IMR-90 (cell line): ENCODE results near the gene C11orf86. TPM values are rescaled to one million over a fixed set of nuclear protein-coding genes. Genes with fewer than 3 reads are reported as not detected.

ENCODE experiments used
- ATAC-seq: fragments of 200-7000 bp; cut with Tn5 transposase; 2 replicates; pipeline ENCODE4 v1.9.1; 2020; ENCODE audit warnings: low read depth, mild to moderate bottlenecking, moderate library complexity
- BruUV-seq: library from RNA; stranded (reverse); fragments of 400-500 nt; replicated peaks from 2 replicates; lab custom pipeline; 2021; lab: Mats Ljungman, UMichigan
- CTCF ChIA-PET: fragments of 300-600 bp; formaldehyde crosslinking; extraction: SDS; loops from one replicate; lab custom pipeline; 2021; ENCODE audit warnings: antibody characterized with exemption; lab: Yijun Ruan, JAX
- POLR2A ChIA-PET: fragments of 300-600 bp; sonication (Branson Sonifier 250); formaldehyde crosslinking; loops from one replicate; lab custom pipeline; 2022; ENCODE audit warnings: antibody characterized with exemption; ENCODE audit not compliant: unreplicated experiment; lab: Charles Lee
- DNase-seq: peaks from one replicate; pipeline ENCODE4 v3.0.0; 2013
- H2AFZ ChIP-seq: replicated peaks from 2 replicates; pipeline ENCODE3; 2013; ENCODE audit warnings: low read length, mild to moderate bottlenecking; ENCODE audit not compliant: poor library complexity
- H2AK5ac ChIP-seq: 2 replicates; pipeline ENCODE4 v1.6.1; 2013; ENCODE audit warnings: low read depth, low read length, inconsistent platforms
- H2AK9ac ChIP-seq: replicated peaks from 2 replicates; pipeline ENCODE3; 2013; ENCODE audit warnings: mild to moderate bottlenecking, low read depth, low read length, moderate library complexity; ENCODE audit not compliant: poor library complexity
- H2BK120ac ChIP-seq: 2 replicates; pipeline ENCODE4 v1.6.1; 2013; ENCODE audit warnings: low read depth, low read length, inconsistent platforms
- H2BK15ac ChIP-seq: 3 replicates; pipeline ENCODE4 v1.6.1; 2013; ENCODE audit warnings: low read depth, low read length, inconsistent platforms
- H2BK20ac ChIP-seq: 2 replicates; pipeline ENCODE4 v1.6.1; 2013; ENCODE audit warnings: low read depth, mild to moderate bottlenecking, inconsistent platforms, low read length, moderate library complexity
- H2BK5ac ChIP-seq: 2 replicates; pipeline ENCODE4 v1.6.1; 2013; ENCODE audit warnings: mild to moderate bottlenecking, low read depth, low read length, inconsistent platforms; ENCODE audit not compliant: poor library complexity, severe bottlenecking
- H3K14ac ChIP-seq: replicated peaks from 2 replicates; pipeline ENCODE4 v1.6.1; 2013; ENCODE audit warnings: low read depth, low read length, inconsistent platforms
- H3K18ac ChIP-seq: 2 replicates; pipeline ENCODE4 v1.6.1; 2013; ENCODE audit warnings: low read depth, low read length, control low read depth
- H3K23ac ChIP-seq: 2 replicates; pipeline ENCODE4 v1.6.1; 2013; ENCODE audit warnings: low read depth, low read length, inconsistent platforms
- H3K27ac ChIP-seq: 2 replicates; pipeline ENCODE4 v1.5.1; 2013; ENCODE audit warnings: mild to moderate bottlenecking, control low read depth, low read length; ENCODE audit not compliant: insufficient read depth
- H3K27me3 ChIP-seq: 2 replicates; pipeline ENCODE4 v1.6.1; 2013; ENCODE audit warnings: low read length; ENCODE audit not compliant: control insufficient read depth, insufficient read depth
- H3K36me3 ChIP-seq: 2 replicates; pipeline ENCODE4 v1.6.1; 2013; ENCODE audit warnings: low read length, mixed read lengths; ENCODE audit not compliant: control insufficient read depth, insufficient read depth
- H3K4ac ChIP-seq: 2 replicates; pipeline ENCODE4 v1.6.1; 2013; ENCODE audit warnings: low read depth, low read length, inconsistent platforms
- H3K4me1 ChIP-seq: 2 replicates; pipeline ENCODE4 v1.6.1; 2013; ENCODE audit warnings: low read length, mixed read lengths; ENCODE audit not compliant: control insufficient read depth, insufficient read depth
- H3K4me2 ChIP-seq: 2 replicates; pipeline ENCODE4 v1.6.1; 2013; ENCODE audit warnings: low read depth, mild to moderate bottlenecking, control low read depth, low read length, moderate library complexity
- H3K4me3 ChIP-seq: 2 replicates; pipeline ENCODE4 v1.5.1; 2013; ENCODE audit warnings: low read depth, mild to moderate bottlenecking, control low read depth, low read length, moderate library complexity; ENCODE audit not compliant: insufficient read depth
- H3K56ac ChIP-seq: 2 replicates; pipeline ENCODE4 v1.6.1; 2013; ENCODE audit warnings: low read length, inconsistent platforms; ENCODE audit not compliant: insufficient read depth; ENCODE audit errors: extremely low read depth
- H3K79me1 ChIP-seq, 2 experiments: 2 replicates each; pipeline ENCODE4 v1.6.1; 2013; ENCODE audit warnings: low read length in 2 of 2, inconsistent platforms in 1 of 2, low read depth in 1 of 2
- H3K9ac ChIP-seq: 2 replicates; pipeline ENCODE4 v1.6.1; 2013; ENCODE audit warnings: low read depth, low read length, control low read depth
- H3K9me1 ChIP-seq: 2 replicates; pipeline ENCODE4 v1.6.1; 2013; ENCODE audit warnings: low read length, inconsistent platforms; ENCODE audit not compliant: insufficient read depth
- H3K9me3 ChIP-seq: 2 replicates; pipeline ENCODE4 v1.6.1; 2013; ENCODE audit warnings: low read length; ENCODE audit not compliant: control insufficient read depth, insufficient read depth
- H4K20me1 ChIP-seq: 2 replicates; pipeline ENCODE4 v1.6.1; 2013; ENCODE audit warnings: low read length, inconsistent platforms; ENCODE audit not compliant: insufficient read depth
- H4K5ac ChIP-seq: 2 replicates; pipeline ENCODE4 v1.6.1; 2013; ENCODE audit warnings: mild to moderate bottlenecking, low read depth, low read length, control low read depth
- H4K8ac ChIP-seq, 2 experiments: 2 replicates each; pipeline ENCODE4 v1.6.1; 2013; ENCODE audit warnings: low read depth in 2 of 2, low read length in 2 of 2, control low read depth in 1 of 2, inconsistent platforms in 1 of 2
- H4K91ac ChIP-seq: 2 replicates; pipeline ENCODE4 v1.6.1; 2013; ENCODE audit warnings: low read depth, low read length, inconsistent platforms; ENCODE audit not compliant: insufficient read depth
- BHLHE40 ChIP-seq: fragments of 150-350 bp; IDR thresholded peaks from 2 replicates; pipeline ENCODE4 v1.6.1; 2016; ENCODE audit warnings: mild to moderate bottlenecking, low read depth, low read length
- RFX5 ChIP-seq: IDR thresholded peaks from 2 replicates; pipeline ENCODE4 v1.8.0; 2012; ENCODE audit warnings: low read depth, mild to moderate bottlenecking, low read length, moderate library complexity
- WGBS, 2 experiments: methylation state at CpG; one replicate each; pipeline versions ENCODE4 v1.1.5 to v1.1.7; 2013; ENCODE audit warnings: missing lambda C conversion rate in 2 of 2; ENCODE audit not compliant: insufficient read length in 1 of 2; ENCODE audit errors: extremely low coverage in 2 of 2; 5-methylcytosine and 5-hydroxymethylcytosine counted together
- dilution Hi-C: fragments of 300-500 bp; cut with HindIII; formaldehyde crosslinking; loops from one replicate; pipeline ENCODE4 v1.14.3; 2018; ENCODE audit warnings: low sequenced_read_pairs; ENCODE audit not compliant: unreplicated experiment
- in situ Hi-C: fragments of 300-500 bp; cut with MboI; formaldehyde crosslinking; loops from 3 replicates; pipeline ENCODE4 v1.14.3; 2019; ENCODE audit warnings: low sequenced_read_pairs, inconsistent platforms, mixed read lengths
- intact Hi-C: fragments of 100-400 bp; cut with micrococcal nuclease; formaldehyde crosslinking; loops from 2 replicates; pipeline ENCODE4 v1.10.0; 2022
- polyA plus RNA-seq, 3 experiments: library from polyadenylated mRNA; depleted of rRNA; stranded (reverse); fragments of >200 nt; gene quantifications; 2 replicates each; pipeline ENCODE4 v1.2.3, GENCODE V29; 2012; ENCODE audit warnings: low replicate concordance in 1 of 3
- total RNA-seq: library from RNA; depleted of rRNA; stranded (reverse); fragments of >200 nt; gene quantifications from 2 replicates; pipeline ENCODE4 v1.2.3, GENCODE V29; 2012

C11orf86 gene
- total and polyA plus RNA-seq, 2 of the 4 experiments (the other 2 are of a cell fraction), result not detected

DNA sequence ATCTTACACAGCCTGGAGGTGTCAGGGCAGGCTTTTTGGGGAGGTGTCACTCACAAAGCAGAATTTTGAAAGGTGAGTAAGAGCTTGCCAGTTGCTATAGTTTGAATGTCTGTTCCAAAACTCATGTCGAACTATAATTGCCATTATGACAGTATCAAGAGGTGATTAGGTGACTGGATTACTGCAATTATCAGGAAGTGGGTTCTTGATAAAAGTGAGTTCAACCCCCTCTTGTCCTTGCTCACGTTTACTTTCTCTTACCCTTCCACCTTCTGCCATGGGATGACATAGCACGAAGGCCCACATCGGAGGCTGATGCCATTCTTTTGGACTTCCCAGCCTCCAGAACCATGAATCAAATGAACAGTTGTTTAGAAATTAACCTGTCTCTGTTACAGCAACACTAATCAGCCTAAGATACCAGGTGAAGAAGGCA, 4.7 kb upstream of the C11orf86 start:
- no peak for TF ChIP-seq RFX5
- peak; percentile 79 for TF ChIP-seq BHLHE40
- intact Hi-C loops, result loop anchor here (5.0 kb wide), 2 partner anchors 113 to 128 kb away; partner anchors contain the start of genes LRFN4 and RCE1
- BruUV-seq, result no TSS peak
- Histone ChIP-seq H3K56ac (peak overlapping the region; percentile 92), H3K14ac (peak overlapping the region; percentile 85), H2AFZ (peak overlapping the region; percentile 82), H3K27ac (peak overlapping the region; percentile 95), H3K4me1 (peaks cover 32% of the 10 kb centered on the region), H4K91ac (peak overlapping the region; percentile 98), H4K8ac (peak overlapping the region; percentile 82 to 97), H4K5ac (peak overlapping the region; percentile 92), H3K9me1 (peaks cover 27% of the 10 kb centered on the region), H4K20me1 (peaks cover 3% of the 10 kb centered on the region; the same call in 1 of the 2 replicates), H3K4ac (peak overlapping the region; percentile 91), H2AK9ac (peak overlapping the region; percentile 96), H2BK15ac (peak overlapping the region; percentile 96), H2BK5ac (peak overlapping the region; percentile 99), H2BK120ac (peak overlapping the region; percentile 97), H3K79me1 (peaks cover 0 to 5% of the 10 kb centered on the region in 2 experiments; a peak in 3 of 4 replicates), H3K4me3 (no peak overlapping the region), H2AK5ac (peak overlapping the region; percentile 97), H3K4me2 (peak overlapping the region; percentile 54), H2BK20ac (peak overlapping the region; percentile 98), H3K9me3 (no peaks in the 10 kb centered on the region), H3K27me3 (no peaks in the 10 kb centered on the region), H3K23ac (peak overlapping the region; percentile 82), H3K18ac (peak overlapping the region; percentile 92), H3K36me3 (no peaks in the 10 kb centered on the region), H3K9ac (peak overlapping the region; percentile 67)
- WGBS, 2 experiments, result no CpG with 5 or more reads among the region's 4 CpGs
- ATAC-seq (peak; percentile 2), DNase-seq (no peak)
- in situ Hi-C loops, result no loop called here
- dilution Hi-C loops, result no loop called here
- ChIA-PET POLR2A (interaction anchor here (0.6 kb wide), 2 partner anchors 133 to 190 kb away, joined by 3 read pairs; no protein-coding TSS in a partner anchor), CTCF (no interaction called here)
